Activated CD4-positive, alpha-beta T cell treated with anti-CD3 and anti-CD28 coated beads, Interleukin-2, amount 10 ng/mL, durations not matched to agents 24 days and 14 days (primary cell): Measurements from ENCODE around the gene CNTRL. TPM values are rescaled to one million over a fixed set of nuclear protein-coding genes. Genes with fewer than 3 reads are reported as not detected.

Experiments used
- DNase-seq: peaks from one replicate; pipeline ENCODE4 v3.0.0; 2022
- H3K27ac Mint-ChIP-seq: one replicate; pipeline ENCODE4 v1.8.0; 2022; ENCODE audit warnings: mild to moderate bottlenecking, mixed read lengths
- H3K27me3 Mint-ChIP-seq: one replicate; pipeline ENCODE4 v1.8.0; 2022; ENCODE audit warnings: mixed read lengths
- H3K36me3 Mint-ChIP-seq: one replicate; pipeline ENCODE4 v1.8.0; 2022; ENCODE audit warnings: low read depth, mild to moderate bottlenecking, mixed read lengths
- H3K4me1 Mint-ChIP-seq: one replicate; pipeline ENCODE4 v1.8.0; 2021; ENCODE audit warnings: mixed read lengths
- H3K4me3 Mint-ChIP-seq: one replicate; pipeline ENCODE4 v1.8.0; 2022; ENCODE audit warnings: mild to moderate bottlenecking, moderate library complexity, mixed read lengths
- H3K9me3 Mint-ChIP-seq: one replicate; pipeline ENCODE4 v1.8.0; 2021; ENCODE audit warnings: mixed read lengths
- intact Hi-C: fragments of 100-400 bp; cut with micrococcal nuclease; formaldehyde crosslinking; loops from one replicate; pipeline ENCODE4 v1.15.1; 2023
- total RNA-seq: library from RNA; stranded (reverse); gene quantifications from 2 replicates; pipeline ENCODE4 v1.2.3, GENCODE V29; 2022

Gene CNTRL
- total RNA-seq, 1 donor from 2014 or later = 69.4 TPM

DNA sequence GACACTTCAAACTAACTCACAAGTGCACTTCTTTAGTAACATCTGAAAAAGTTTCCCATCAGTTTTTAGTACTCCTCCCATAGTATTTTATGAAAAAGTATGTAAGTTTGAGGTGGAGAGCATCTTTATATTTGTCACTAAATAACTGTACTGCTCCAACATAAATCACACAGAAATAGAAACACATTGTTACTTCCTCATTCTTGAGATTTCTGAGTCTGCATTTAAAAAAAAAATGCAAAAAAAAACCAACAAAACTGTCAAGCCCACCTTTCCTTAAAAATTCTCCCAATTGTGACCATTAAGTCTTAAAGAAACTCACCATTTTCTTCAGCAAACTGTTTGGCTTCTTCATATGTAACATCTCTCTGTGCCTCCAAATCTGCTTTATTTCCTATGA is 108.2 kb downstream of the CNTRL start:
- Mint-ChIP-seq H3K36me3 (peaks cover 52% of the 10 kb centered on the region), H3K27ac (peak overlapping the region; percentile 1), H3K27me3 (no peaks in the 10 kb centered on the region), H3K4me3 (no peak overlapping the region), H3K9me3 (no peaks in the 10 kb centered on the region), H3K4me1 (peaks cover 38% of the 10 kb centered on the region)
- intact Hi-C loops = no loop called here
- no peak for DNase-seq

DNA sequence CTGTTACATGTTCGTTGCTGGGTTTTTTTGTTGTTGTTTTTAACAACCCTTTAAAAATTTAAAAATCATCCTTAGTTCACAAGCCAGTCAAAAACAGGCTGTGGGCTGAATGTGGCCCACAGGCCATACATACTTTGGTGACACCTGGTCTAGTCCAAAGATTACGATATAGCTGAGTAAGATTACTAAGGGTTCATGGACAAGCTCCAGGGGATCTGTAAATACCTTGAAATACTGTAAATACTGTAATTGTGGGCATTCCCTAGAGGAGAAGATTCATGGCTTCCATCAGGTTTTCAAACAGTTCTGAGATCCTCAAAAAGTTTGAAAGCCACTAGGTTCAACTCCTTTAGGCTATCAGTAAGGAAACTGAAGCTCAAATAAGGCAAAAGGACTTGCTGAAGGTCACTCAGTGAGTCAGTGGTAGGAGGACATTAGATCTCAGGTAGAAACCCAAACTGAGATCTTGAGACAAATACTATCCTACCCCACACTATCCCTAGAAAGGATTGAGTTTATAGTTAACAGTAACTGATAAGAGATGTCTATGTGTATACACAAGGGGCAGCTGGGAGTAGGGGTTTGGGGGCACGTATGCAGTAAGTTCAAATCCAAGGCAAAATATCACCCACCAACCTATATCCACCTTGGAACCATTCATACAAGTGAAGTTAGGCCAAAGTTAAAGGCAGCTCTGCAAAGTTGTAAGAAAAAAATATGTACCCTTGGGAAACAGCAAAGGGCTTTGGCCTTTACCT is 109.1 kb downstream of the CNTRL start:
- Mint-ChIP-seq H3K9me3 (no peaks in the 10 kb centered on the region), H3K27ac (no peak overlapping the region), H3K4me1 (peaks cover 37% of the 10 kb centered on the region), H3K27me3 (no peaks in the 10 kb centered on the region), H3K4me3 (no peak overlapping the region), H3K36me3 (peaks cover 50% of the 10 kb centered on the region)
- intact Hi-C loops = no loop called here
- no peak for DNase-seq

GRCh38 chr9:121184463-121184862 is 109.7 kb downstream of the CNTRL start:
- H3K27me3 Mint-ChIP-seq = no peaks in the 10 kb centered on the region
- H3K9me3 Mint-ChIP-seq = no peaks in the 10 kb centered on the region
- intact Hi-C loops = no loop called here
- H3K4me1 Mint-ChIP-seq = peaks cover 37% of the 10 kb centered on the region
- no peak for DNase-seq
- no peak overlapping the region for H3K27ac Mint-ChIP-seq
- peaks cover 50% of the 10 kb centered on the region for H3K36me3 Mint-ChIP-seq
- H3K4me3 Mint-ChIP-seq = no peak overlapping the region

DNA sequence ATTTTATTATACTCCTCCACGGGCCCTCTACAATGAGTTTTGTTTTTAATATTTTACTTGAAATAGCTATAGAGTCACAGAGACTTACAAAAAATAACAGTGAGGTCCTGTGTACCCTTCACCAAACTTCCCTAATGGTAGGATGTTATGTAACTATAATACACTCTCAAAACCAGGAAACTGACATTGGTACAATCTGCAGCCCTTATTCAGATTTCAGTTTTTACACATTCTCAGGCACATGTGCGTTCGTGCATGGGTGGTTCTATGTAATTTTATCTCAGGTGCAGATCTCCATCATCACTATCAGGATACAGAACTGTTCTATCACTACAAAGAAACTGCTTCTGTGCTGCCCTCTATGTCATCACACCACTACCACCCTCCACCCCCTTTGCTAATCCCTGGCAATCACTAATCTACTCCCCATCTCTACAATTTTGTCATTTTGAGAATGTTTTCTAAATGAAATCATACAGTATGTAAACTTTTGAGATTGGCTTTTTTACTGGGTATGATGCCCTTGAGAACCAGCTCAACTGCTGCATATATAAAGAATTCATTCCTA is 110.5 kb downstream of the CNTRL start:
- Mint-ChIP-seq H3K9me3 (no peaks in the 10 kb centered on the region), H3K4me1 (peaks cover 39% of the 10 kb centered on the region), H3K27ac (peak overlapping the region; percentile 8), H3K27me3 (no peaks in the 10 kb centered on the region), H3K4me3 (no peak overlapping the region), H3K36me3 (peaks cover 48% of the 10 kb centered on the region)
- DNase-seq = no peak
- intact Hi-C loops = loop anchor here (1.0 kb wide), 1 partner anchor 8 kb away; no protein-coding TSS in a partner anchor

- Mint-ChIP-seq H3K36me3 (peaks cover 49% of the 10 kb centered on the region), H3K9me3 (no peaks in the 10 kb centered on the region), H3K27ac (peak overlapping the region; percentile 74), H3K4me1 (peaks cover 41% of the 10 kb centered on the region), H3K27me3 (no peaks in the 10 kb centered on the region), H3K4me3 (peak overlapping the region; percentile 17)
- intact Hi-C loops = loop anchor here (1.0 kb wide), 1 partner anchor 7 kb away; no protein-coding TSS in a partner anchor
- DNase-seq = no peak
Observed at GRCh38 chr9:121185774-121186403, 111.1 kb downstream of the CNTRL start.

DNA sequence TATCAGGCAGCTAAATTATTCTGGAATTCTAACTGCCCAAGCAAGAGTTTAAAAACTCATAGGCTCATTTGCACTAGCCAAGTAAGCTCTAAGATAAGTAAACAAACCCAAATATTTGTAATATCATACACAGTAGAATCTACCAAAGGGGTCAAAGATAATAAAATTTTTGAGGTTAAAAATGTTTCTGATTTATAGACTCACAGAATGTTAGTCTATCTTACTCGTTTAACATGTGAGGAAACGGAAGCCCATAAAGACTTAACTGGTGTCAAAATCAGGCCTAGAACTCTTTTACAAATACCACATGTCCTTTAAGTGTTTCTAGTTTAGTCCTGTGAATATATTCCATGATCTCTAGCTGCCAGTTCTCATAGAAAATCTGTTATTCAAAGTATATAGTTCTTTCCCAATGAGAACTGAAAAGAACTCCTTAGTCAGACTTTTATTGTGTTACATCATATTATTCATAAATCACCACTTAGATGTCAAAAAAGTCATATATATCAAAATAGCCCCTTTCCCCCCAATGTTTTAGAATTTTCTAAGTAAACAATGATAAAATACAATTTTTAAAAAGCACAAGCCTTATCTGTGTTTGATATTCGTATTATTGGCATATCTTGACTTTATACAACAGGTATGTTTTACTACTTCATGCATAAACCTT is 113.0 kb downstream of the CNTRL start:
- H3K4me3 Mint-ChIP-seq = no peak overlapping the region
- H3K4me1 Mint-ChIP-seq = peaks cover 39% of the 10 kb centered on the region
- no peak for DNase-seq
- intact Hi-C loops = no loop called here
- H3K9me3 Mint-ChIP-seq = no peaks in the 10 kb centered on the region
- no peaks in the 10 kb centered on the region for H3K27me3 Mint-ChIP-seq
- no peak overlapping the region for H3K27ac Mint-ChIP-seq
- peaks cover 38% of the 10 kb centered on the region for H3K36me3 Mint-ChIP-seq

GRCh38 chr9:121189006-121189405 is 114.3 kb downstream of the CNTRL start:
- no peaks in the 10 kb centered on the region for H3K9me3 Mint-ChIP-seq
- peaks cover 33% of the 10 kb centered on the region for H3K36me3 Mint-ChIP-seq
- H3K27ac Mint-ChIP-seq = no peak overlapping the region
- no peak overlapping the region for H3K4me3 Mint-ChIP-seq
- H3K4me1 Mint-ChIP-seq = peaks cover 38% of the 10 kb centered on the region
- no peak for DNase-seq
- no peaks in the 10 kb centered on the region for H3K27me3 Mint-ChIP-seq
- intact Hi-C loops = no loop called here

GRCh38 chr9:121189660-121190059 is 114.9 kb downstream of the CNTRL start:
- DNase-seq = no peak
- Mint-ChIP-seq H3K4me1 (peaks cover 41% of the 10 kb centered on the region), H3K27ac (no peak overlapping the region), H3K36me3 (peaks cover 29% of the 10 kb centered on the region), H3K27me3 (no peaks in the 10 kb centered on the region), H3K9me3 (no peaks in the 10 kb centered on the region), H3K4me3 (no peak overlapping the region)
- intact Hi-C loops = no loop called here

- Mint-ChIP-seq H3K4me1 (peaks cover 35% of the 10 kb centered on the region), H3K36me3 (peaks cover 14% of the 10 kb centered on the region)
Observed at GRCh38 chr9:121191235-121191634, 116.5 kb downstream of the CNTRL start.

DNA sequence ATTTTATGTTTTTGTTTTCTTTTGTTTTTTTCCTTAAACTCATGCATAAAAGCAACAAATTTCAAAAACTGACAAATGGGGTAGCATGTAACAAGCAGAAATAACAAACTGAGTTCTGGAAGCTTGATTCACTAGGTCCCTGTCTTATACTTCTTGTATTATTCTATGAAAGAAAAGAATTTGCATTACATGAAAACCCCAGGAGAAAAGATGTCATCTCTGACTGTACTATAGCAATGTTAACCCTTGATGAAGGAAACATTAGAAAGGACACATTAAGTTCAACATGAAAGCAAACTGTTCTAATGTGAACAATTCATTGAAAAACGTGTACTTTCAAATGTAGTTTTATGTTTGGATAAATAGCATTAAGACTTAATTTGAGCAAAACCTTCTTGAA is 117.8 kb downstream of the CNTRL start:
- no peak for DNase-seq
- intact Hi-C loops = no loop called here
- Mint-ChIP-seq H3K4me3 (no peak overlapping the region), H3K36me3 (peaks cover 11% of the 10 kb centered on the region), H3K27me3 (no peaks in the 10 kb centered on the region), H3K4me1 (peaks cover 38% of the 10 kb centered on the region), H3K27ac (no peak overlapping the region), H3K9me3 (no peaks in the 10 kb centered on the region)

More at GRCh38 chr9:121191235-121191634, 116.5 kb downstream of the CNTRL start:
- DNase-seq = no peak
- H3K9me3 Mint-ChIP-seq = no peaks in the 10 kb centered on the region
- no peak overlapping the region for H3K4me3 Mint-ChIP-seq
- intact Hi-C loops = no loop called here
- no peak overlapping the region for H3K27ac Mint-ChIP-seq
- H3K27me3 Mint-ChIP-seq = no peaks in the 10 kb centered on the region

DNA sequence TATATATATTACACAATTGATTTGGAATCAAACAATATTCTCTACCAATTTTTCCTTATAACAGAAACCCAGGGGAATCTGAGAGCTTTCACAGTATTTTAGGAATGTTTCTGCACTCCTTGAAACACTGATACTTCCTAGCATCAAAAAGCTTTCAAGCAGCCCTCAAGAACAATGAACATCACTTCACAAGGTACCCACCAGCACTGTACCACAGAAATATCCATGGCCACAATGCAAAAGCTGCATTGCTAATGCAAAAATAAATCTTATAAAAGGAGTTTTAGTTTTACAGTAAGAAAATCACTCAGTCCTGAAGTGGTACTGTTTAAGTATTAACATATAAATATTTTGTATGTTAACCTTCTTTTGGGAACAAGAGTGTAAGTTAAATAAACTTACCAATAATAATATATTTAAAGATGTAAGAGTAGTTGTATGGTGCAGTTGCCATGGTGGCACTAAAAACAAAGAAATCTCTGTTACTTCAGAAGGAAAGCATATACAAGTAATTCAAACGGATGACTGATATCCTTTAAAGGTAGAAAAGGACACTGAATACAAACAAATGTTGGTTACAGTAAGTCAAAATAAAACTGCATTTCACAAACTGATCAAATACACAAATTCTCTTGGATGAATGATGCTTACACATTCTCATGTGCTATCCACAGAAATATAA is 118.3 kb downstream of the CNTRL start:
- Mint-ChIP-seq H3K27ac (no peak overlapping the region), H3K36me3 (peaks cover 12% of the 10 kb centered on the region), H3K27me3 (no peaks in the 10 kb centered on the region), H3K4me1 (peaks cover 40% of the 10 kb centered on the region), H3K9me3 (no peaks in the 10 kb centered on the region), H3K4me3 (no peak overlapping the region)
- intact Hi-C loops = loop anchor here (1.0 kb wide), 1 partner anchor 8 kb away; no protein-coding TSS in a partner anchor
- no peak for DNase-seq

- Mint-ChIP-seq H3K27me3 (no peaks in the 10 kb centered on the region), H3K9me3 (no peaks in the 10 kb centered on the region), H3K4me3 (no peak overlapping the region), H3K4me1 (peaks cover 46% of the 10 kb centered on the region), H3K27ac (no peak overlapping the region), H3K36me3 (peaks cover 12% of the 10 kb centered on the region)
- no peak for DNase-seq
- intact Hi-C loops = no loop called here
Observed at GRCh38 chr9:121194730-121195129, 120.0 kb downstream of the CNTRL start.

GRCh38 chr9:121196389-121196788 is 121.6 kb downstream of the CNTRL start:
- no peak for DNase-seq
- no peaks in the 10 kb centered on the region for H3K27me3 Mint-ChIP-seq
- H3K9me3 Mint-ChIP-seq = no peaks in the 10 kb centered on the region
- intact Hi-C loops = no loop called here
- no peak overlapping the region for H3K27ac Mint-ChIP-seq
- peaks cover 48% of the 10 kb centered on the region for H3K4me1 Mint-ChIP-seq
- H3K4me3 Mint-ChIP-seq = no peak overlapping the region
- H3K36me3 Mint-ChIP-seq = peaks cover 17% of the 10 kb centered on the region
